HG03103 (cell line): Measurements from ENCODE around the gene ZNF653.

Source experiments
- ATAC-seq: cut with Tn5 transposase; IDR thresholded peaks from one replicate; pipeline ENCODE4 v1.9.1; 2021; ENCODE audit warnings: low read depth; ENCODE audit not compliant: unreplicated experiment

Gene ZNF653, protein sequence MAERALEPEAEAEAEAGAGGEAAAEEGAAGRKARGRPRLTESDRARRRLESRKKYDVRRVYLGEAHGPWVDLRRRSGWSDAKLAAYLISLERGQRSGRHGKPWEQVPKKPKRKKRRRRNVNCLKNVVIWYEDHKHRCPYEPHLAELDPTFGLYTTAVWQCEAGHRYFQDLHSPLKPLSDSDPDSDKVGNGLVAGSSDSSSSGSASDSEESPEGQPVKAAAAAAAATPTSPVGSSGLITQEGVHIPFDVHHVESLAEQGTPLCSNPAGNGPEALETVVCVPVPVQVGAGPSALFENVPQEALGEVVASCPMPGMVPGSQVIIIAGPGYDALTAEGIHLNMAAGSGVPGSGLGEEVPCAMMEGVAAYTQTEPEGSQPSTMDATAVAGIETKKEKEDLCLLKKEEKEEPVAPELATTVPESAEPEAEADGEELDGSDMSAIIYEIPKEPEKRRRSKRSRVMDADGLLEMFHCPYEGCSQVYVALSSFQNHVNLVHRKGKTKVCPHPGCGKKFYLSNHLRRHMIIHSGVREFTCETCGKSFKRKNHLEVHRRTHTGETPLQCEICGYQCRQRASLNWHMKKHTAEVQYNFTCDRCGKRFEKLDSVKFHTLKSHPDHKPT

DNA sequence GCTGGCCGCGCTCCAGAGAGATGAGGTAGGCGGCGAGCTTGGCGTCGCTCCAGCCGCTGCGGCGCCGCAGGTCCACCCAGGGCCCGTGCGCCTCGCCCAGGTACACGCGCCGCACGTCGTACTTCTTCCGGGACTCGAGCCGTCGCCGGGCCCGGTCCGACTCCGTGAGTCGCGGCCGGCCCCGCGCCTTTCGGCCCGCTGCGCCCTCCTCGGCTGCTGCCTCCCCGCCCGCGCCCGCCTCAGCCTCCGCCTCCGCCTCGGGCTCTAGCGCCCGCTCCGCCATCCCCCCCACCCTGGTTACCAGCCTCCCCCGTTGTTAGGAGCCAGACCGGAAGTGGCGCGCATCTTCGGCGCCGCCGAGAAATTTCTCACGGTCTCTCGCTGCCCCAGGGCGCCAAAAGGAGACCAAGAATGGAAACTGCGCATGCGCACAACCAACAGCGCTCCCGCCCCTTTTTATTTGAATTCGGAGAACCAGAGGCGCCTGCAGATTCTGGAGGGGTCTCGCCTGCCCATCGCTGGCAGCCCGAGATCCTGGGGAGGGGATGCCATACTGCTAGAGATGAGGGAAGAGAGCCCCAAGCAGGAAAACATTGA lies at the start of gene ZNF653:
Gene ZNF653 (minus strand): TSS at position 336 of the 597 bp plus-strand sequence. CDS start 53 bp downstream, at position 283.
- peak; percentile 41 for ATAC-seq

DNA sequence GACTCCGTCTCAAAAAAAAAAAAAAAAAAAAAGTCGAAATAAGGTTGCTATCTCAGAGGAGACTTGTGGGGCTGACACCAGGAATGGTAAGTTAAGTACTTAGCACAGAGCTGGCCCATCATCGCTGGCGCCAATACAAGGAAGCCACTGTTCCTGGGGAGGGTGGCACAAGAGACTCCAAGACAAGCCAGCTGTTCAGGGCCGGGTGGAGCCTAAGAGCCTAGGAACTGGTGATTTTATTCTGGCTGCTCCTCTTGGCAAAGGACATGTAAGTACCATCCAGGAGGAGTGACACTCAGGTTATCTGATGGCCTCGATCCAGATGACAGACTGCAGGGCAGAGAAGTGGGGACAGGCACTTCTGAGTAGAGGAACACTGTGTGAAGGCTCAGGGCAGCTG lies 49.6 kb upstream of the ZNF653 start:
- no peak for ATAC-seq

DNA sequence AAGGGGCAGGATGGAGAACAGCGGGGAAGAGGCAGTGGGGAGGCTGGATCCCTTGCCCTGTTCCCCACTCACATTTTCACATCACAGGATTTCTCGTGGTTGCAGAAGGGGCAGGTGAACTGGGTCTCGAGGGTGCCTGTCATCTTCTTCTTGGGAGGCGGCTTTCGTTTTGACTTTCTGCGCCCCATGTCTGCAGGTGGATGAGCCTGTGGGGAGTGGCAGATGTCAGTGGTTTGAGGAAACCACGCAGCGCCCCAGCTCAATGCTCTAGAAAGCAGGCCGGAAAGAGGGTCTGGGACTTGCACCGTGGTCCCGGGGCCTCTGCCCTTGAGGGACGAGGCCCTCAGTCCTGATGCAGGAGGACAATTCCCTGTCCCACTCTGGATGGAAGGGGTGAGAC lies 48.5 kb upstream of the ZNF653 start:
- no peak for ATAC-seq

DNA sequence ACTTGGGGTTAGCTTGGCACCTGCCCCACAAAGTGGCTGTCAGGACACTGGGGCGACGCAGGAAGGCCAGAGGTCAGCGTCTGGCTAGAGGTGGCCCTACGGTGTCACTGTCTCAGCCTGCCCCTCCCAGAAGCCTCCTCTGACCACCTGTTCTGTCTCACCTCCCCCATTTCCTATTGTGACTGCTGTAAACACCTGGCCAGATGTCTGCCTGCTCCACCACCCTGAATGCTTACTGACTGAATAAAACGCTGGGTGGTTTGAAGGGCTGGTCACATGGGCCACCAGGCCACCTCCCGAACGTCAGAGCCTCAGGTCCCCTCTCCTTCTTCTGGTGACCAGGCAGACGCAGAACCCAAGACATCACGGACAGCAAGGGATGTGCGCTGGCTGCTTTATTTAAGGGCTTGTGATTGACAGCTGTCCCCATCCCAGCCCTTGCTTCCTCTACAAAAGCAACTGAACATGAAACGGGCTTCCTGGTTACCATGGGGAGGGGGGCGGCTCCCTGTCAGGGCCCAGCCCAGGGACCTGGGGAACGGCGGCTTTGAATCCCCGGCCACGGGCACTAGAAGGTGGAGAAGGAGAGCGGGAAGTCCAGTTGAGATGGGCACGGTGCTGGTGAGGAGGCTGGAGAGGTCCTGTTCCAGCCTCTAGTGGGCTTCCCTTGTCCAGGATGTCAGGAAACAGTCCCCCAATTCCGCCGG lies 47.2 kb upstream of the ZNF653 start:
- ATAC-seq: no peak

DNA sequence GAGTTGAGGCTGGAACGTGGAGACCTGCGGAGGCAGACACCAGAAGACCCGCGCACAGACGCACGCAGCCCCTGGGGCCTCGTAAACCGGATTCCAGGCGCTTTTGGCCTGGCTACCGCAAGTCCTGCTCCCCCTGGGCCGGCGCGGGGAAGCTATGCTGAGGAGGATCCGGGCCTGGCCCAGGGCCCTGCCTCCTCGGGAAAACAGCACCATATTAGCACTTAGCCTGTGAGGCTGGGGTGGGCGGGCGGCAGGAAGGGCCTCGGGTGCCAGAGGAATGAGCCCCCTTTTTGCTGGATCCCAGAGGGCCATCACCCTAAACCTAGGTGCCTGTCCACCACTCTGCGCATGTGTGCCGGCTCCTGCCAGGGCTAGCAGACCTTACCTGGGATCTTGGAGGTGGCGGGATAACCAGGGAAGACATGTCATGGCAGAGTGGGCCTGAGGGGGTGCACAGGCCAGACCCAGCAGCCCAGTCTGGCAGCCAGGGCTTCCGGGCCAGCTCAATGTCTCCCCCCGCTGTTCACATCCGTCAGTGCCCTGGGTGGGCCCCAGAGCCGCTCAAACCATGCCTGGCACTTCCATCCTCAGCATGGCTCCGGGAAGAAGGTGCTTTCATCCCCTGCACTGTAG lies 46.1 kb upstream of the ZNF653 start:
- ATAC-seq: no peak

DNA sequence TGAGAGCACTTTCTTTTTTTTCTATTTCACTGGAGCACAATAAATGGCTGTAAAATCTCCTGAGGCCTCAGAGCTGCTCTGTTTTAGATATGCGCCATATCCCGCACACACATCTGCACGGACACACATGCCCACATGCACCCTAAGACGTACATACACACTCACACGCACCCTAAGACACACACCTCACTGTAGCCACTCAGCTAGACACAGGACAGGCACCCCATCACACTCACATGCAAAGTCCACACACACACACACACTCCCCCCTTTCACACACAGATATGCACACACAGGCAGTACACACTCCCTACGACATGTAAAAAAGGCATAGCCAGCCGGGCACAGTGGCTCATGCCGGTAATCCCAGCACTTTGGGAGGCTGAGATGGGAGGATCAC lies 44.6 kb upstream of the ZNF653 start:
- ATAC-seq: no peak

DNA sequence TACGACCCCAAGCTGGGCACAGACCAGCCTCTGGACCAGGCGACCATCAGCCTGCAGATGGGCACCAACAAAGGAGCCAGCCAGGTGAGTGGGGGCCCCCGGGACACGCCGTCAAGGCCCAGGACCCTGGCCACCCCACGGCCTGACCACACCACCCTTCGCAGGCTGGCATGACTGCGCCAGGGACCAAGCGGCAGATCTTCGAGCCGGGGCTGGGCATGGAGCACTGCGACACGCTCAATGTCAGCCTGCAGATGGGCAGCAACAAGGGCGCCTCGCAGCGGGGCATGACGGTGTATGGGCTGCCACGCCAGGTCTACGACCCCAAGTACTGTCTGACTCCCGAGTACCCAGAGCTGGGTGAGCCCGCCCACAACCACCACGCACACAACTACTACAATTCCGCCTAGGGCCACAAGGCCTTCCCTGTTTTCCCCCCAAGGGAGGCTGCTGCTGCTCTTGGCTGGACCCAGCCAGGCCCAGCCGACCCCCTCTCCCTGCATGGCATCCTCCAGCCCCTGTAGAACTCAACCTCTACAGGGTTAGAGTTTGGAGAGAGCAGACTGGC lies 43.8 kb upstream of the ZNF653 start:
- ATAC-seq: no peak

DNA sequence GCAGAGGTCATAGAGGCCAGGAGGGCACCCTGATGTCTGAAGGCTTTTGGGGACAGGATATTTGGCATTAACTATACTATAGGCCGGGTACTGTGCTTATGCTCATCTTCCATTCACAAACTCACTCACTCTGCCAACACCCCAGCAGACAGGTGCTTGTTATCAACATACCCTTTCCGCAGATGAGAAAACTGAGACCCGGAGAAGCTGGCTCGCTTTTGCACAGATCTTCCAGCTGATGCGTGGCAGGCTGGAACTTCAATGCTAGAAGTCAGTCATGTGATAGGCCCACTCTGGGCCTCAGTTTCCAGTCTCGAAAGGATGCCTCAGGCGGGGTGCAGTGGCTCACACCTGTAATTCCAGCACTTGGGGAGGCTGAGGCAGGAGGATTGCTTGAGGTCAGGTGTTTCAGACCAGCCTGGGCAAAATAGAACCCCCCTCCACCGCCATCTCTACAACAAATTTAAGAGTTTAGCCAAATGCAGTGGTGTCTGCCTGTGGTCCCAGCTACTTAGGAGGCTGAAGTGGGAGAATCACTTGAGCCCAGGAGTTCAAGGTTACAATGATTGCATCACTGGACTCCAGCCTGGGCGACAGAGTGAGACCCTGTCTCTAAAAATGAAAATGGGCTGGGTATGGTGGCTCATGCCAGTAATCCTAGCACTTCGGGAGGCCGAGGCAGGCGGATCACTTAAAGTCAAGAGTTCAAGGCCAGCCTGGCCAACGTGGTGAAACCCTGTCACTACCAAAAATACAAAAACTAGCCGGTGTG lies 42.5 kb upstream of the ZNF653 start:
- ATAC-seq: no peak

DNA sequence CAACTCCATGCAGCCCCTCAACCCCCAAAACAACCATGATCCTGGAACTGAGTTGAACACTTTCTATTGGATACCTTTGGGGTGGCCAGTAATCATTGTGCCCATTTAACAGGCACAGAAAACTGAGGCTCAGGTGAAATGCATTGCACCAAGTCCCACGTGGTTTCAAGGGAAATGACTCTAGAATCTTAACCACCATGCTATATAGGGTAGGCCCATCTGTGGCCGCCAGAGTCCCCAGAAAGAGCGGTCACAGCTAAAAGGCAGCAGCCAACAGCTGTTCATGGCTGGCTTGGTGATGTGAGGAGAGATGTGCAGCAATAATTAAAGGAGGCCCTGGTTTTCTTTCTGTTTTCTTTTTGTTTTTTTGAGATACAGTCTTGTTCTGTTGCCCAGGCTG lies 35.6 kb upstream of the ZNF653 start:
- ATAC-seq: no peak

DNA sequence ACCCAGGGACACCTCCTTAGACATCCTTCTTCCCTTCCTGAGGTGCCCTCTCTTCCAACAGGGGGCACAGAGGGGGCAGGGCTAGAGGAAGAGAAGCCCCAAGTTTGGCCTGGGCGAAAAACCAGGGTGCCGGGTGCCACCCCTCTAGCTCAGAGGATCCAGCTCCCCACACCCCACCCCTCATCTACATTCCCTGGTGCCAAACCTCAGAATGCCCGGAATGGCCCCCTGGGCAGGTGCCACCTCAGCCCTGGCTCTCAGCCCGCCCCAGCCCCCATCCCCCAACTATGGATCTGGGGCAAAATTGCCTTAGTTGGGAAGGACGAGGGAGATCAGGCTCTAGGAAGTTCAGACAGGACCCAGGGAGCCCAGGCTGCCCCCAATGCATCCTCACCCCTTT lies 35.0 kb upstream of the ZNF653 start:
- ATAC-seq: no peak

DNA sequence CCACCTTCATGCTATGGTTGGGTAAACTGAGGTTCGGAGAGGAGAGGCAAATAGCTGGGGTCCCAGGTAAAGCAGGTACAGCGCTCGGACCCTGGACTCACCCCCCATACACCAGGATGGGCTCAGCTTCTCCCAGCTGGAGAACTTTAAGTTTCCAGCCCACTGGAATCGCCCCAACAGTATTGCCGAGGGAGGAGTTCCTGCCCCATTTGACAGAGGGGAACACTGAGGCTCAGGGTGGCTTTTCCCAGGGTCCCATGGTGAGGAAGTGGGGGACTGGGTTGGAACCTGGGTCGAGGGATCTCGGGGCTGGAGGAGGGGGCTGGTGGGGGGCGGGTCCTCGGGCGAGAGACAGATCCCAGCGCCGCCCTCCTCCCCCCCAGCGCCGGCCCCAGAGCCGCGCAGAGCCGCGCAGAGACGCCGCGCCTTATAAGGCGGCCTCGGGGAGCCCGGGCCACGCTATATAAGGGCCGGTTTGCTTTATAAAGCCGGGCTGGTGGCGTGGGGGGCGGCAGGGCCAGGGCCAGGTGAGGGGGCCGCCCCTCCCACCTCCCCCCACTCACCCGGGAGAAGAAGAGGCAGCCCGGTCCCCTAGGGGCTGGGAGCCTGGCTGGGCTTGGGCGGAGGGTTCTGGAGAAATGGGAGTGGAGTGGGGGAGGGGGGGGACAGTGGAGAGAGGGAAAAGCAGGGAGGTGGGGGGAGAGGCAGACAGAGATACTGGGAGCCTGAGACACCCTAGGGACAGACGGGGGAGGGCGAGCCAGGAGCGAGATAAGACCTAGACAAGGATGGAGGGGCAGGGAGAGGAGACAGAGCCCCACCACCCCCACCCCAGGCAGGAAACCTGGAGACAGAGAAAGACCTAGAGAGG lies 34.1 kb upstream of the ZNF653 start:
- no peak for ATAC-seq

DNA sequence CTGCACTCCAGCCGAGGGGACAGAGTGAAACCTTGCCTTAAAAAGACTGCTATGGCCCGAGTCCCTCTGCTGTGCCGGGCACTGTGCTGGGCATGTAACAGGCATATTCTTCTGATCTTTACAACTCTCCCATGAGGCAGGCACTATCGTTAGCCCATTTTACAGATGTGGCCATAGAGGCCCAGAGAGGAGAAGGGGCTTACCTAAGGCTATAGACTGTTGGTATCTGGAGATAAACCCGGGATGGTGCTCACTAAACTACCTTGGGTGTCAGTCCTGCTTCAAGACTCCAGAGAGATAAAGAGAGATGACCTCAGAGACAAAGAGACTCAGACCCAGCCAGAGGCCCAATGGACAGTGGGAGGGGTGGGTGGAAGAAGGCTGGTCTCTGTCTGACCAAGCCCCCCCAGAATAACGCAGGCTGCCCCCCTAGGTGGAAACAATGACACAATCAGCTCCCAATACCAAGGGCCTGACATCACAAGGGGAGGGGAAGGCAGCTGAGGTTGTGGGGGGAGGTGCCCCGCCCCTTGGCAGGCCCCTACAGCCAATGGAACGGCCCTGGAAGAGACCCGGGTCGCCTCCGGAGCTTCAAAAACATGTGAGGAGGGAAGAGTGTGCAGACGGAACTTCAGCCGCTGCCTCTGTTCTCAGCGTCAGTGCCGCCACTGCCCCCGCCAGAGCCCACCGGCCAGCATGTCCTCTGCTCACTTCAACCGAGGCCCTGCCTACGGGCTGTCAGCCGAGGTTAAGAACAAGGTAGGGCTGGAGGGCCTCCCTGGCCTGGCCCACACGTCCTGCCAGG lies 32.8 kb upstream of the ZNF653 start, which contains the start of gene CNN1:
Gene CNN1 (plus strand): TSS at position 620 of the 805 bp plus-strand sequence. CDS start 77 bp downstream, at position 697.
- ATAC-seq: no peak

DNA sequence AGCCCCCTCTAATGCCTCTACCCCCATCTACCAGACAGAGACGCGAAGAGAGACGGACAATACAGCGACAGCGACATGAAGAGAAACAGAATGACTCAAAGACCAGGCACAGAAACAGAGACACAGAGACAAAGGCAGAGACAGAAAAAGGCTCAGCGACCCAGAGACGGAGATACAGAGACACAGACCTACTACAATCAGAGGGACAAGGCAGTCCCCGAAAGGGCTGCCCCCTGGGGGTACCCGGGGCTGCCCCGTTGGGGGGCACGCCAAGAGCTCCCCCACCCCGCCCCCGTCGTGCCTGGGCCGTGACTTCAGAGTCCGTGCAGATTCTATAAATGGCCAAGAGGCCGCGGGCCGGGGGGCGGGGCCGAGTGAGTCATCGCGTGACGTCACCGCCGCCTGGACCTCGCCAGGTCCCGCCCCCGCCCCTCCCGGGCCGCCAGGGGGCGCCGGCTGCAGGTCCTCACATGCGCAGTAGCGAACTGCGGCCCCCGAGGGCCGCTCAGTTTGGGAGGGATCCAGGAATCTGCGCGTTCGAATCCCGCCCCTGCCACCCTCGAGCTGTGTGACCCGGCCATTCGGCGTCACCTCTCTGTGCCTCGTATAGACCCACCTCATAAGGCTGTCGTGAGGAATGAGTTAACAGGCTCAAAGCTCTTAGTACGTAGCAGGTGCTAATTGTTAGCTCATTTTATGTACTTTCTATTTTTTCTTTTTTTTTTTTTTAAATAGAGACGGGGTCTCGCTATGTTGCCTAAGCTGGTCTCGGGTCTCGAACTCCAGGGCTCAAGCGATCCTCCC lies 30.4 kb upstream of the ZNF653 start:
- ATAC-seq: no peak

DNA sequence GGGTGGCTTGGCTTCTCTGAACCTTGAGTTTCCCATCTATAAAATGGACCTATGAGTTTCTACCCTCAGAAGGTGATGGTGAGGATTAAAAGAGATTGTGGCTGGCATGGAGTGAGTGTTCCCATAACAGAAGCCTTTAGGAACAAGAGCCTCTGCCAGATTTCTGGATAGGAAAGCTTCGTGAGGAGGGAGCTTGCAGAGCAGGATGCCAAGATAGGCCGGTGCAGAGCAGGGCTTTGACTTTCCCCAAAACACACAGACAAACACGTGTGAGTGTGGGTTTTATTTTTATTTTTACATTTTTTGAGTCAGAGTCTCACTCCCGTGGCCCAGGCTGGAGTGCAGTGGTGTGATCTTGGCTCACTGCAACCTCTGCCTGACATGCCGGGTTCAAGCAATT lies 29.3 kb upstream of the ZNF653 start:
- no peak for ATAC-seq

DNA sequence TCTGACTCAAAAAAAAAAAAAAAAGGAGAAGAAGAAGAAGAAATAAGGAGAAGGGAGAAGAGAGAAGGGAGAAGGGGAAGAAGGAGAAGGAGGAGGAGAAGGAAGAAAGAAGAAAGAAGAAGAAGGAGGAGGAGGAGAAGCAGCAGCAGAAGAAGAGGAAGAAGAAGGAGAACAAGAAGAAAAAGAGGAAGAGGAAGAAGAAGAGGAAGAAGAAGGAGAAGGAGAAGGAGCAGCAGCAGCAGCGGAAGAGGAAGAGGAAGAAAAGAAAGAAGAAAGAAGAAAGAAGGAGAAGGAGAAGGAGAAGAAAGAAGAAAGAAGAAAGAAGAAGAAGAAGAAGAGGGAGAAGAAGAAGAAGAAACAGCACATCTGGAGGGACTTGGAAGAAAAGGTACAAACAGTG lies 28.9 kb upstream of the ZNF653 start:
- no peak for ATAC-seq

DNA sequence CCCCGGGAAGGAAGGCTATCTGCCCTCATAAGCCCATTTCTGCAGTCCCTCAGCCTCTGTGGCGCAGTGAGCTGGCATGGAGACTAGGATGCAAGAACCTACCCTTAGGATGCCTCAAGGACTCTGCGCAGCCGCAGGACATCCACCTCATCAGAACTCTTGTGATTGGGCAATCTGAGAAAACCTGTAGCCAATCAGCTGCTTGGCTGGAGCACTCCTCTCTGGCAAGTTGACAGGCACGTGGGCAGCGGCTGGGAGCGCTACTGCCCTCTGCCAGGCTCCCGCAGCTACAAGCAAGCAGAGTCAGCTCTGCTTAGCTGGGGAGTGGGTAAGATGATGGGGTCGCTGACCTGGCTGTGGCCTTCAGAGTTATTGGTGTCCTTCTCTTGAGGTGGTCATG lies 24.8 kb upstream of the ZNF653 start:
- ATAC-seq: no peak
